HG03196 (cell line): ENCODE data around the gene AKAIN1.

Experiments
- ATAC-seq: cut with Tn5 transposase; IDR thresholded peaks from one replicate; pipeline ENCODE4 v1.9.1; 2021; ENCODE audit not compliant: unreplicated experiment

AKAIN1 gene

GRCh38 chr18:5162111-5162510, 34.9 kb downstream of the AKAIN1 start:
- no peak for ATAC-seq

GRCh38 chr18:5159080-5159479, 38.0 kb downstream of the AKAIN1 start:
- ATAC-seq = no peak

- ATAC-seq = no peak
Observed at GRCh38 chr18:5158587-5158986, 38.5 kb downstream of the AKAIN1 start.

GRCh38 chr18:5158172-5158571, 38.9 kb downstream of the AKAIN1 start:
- no peak for ATAC-seq

- ATAC-seq = no peak
Observed at GRCh38 chr18:5155907-5156287, 41.2 kb downstream of the AKAIN1 start.

- ATAC-seq = no peak
Observed at GRCh38 chr18:5155218-5155906, 41.7 kb downstream of the AKAIN1 start.

- ATAC-seq = no peak
Observed at GRCh38 chr18:5152343-5153020, 44.6 kb downstream of the AKAIN1 start.

- ATAC-seq = no peak
Observed at GRCh38 chr18:5150894-5151293, 46.2 kb downstream of the AKAIN1 start.

- ATAC-seq = no peak
Observed at GRCh38 chr18:5146093-5146492, 51.0 kb downstream of the AKAIN1 start.

GRCh38 chr18:5145168-5145825, 51.8 kb downstream of the AKAIN1 start:
- no peak for ATAC-seq

GRCh38 chr18:5144629-5145028, 52.4 kb downstream of the AKAIN1 start:
- ATAC-seq = no peak

GRCh38 chr18:5142859-5143258, 54.2 kb downstream of the AKAIN1 start:
- no peak for ATAC-seq

- ATAC-seq = no peak
Observed at GRCh38 chr18:5142131-5142530, 54.9 kb downstream of the AKAIN1 start.

- no peak for ATAC-seq
Observed at GRCh38 chr18:5137261-5137660, 59.8 kb downstream of the AKAIN1 start.

- no peak for ATAC-seq
Observed at GRCh38 chr18:5132987-5133386, 64.1 kb downstream of the AKAIN1 start.

GRCh38 chr18:5122272-5122671, 74.8 kb downstream of the AKAIN1 start:
- no peak for ATAC-seq

GRCh38 chr18:5110266-5110665, 86.8 kb downstream of the AKAIN1 start:
- no peak for ATAC-seq

GRCh38 chr18:5107988-5108387, 89.1 kb downstream of the AKAIN1 start:
- no peak for ATAC-seq

- no peak for ATAC-seq
Observed at GRCh38 chr18:5106730-5107129, 90.3 kb downstream of the AKAIN1 start.

GRCh38 chr18:5104246-5104645, 92.8 kb downstream of the AKAIN1 start:
- no peak for ATAC-seq

- no peak for ATAC-seq
Observed at GRCh38 chr18:5103693-5104092, 93.4 kb downstream of the AKAIN1 start.

GRCh38 chr18:5103286-5103685, 93.8 kb downstream of the AKAIN1 start:
- no peak for ATAC-seq
